COR-L47 (cell line): Measurements from ENCODE around the gene ST6GALNAC3.

Source experiments
- DNase-seq: peaks from one replicate; lab custom pipeline; 2025; lab: John Stamatoyannopoulos, UW

ST6GALNAC3 gene

DNA sequence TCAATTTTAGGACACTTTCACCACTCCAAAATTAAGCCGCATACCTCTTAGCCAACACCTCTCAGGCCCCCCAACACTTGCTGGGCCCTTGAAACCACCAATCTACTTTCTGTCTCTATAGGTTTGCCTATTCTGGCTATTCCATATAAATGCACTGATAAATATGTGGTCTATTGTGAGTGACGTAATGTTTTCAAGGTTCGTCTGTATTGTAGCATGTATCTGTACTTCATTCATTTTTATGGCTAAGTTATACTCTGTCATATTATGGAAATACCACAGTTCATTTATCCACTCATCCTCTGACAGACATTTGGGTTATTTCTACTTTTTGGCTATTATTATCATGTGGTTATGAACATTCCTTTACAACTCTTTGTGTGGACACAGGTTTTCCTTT is 432.8 kb downstream of the ST6GALNAC3 start:
- DNase-seq: no peak

GRCh38 chr1:76508871-76509270 is 434.3 kb downstream of the ST6GALNAC3 start:
- no peak for DNase-seq

DNA sequence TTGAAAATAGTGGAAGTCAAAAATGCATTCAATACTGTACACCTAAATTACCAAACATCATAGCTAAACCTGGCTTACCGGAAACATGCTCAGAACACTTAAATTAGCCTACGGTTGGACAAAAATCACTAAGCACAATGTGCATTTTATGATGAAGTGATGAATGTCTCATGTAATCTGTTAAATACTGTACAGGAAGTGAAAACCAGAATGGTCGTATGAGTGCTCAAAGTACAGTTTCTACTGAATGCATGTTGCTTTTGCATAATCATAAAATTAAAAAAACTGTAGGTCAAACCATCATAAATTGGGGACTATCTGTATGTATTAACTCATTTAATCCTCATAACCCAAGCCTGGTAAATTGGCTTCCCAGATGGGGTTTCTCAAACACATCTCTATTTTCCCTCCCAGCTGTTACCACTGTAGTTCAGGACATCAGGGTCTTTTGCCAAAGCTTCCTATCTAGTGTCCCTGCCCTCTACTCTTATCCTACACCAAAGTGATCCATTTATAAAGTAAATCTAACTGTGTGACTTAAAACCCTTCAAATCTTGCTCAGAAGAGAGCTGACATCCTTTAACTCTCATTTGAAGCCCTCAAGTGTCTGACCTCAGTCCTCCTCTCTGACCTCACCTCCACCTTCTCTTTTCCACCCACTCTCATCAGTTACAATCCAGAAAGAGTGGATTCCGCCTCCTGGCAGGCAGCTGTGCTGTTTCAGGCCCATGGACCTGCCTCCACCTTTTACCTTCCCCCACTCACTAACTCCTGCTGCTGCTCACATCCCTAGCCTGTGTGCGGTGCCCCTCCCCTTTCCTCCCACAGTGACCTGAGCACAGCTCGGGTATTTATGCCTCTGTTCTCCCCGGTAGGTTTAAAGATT is 436.4 kb downstream of the ST6GALNAC3 start:
- DNase-seq: no peak

DNA sequence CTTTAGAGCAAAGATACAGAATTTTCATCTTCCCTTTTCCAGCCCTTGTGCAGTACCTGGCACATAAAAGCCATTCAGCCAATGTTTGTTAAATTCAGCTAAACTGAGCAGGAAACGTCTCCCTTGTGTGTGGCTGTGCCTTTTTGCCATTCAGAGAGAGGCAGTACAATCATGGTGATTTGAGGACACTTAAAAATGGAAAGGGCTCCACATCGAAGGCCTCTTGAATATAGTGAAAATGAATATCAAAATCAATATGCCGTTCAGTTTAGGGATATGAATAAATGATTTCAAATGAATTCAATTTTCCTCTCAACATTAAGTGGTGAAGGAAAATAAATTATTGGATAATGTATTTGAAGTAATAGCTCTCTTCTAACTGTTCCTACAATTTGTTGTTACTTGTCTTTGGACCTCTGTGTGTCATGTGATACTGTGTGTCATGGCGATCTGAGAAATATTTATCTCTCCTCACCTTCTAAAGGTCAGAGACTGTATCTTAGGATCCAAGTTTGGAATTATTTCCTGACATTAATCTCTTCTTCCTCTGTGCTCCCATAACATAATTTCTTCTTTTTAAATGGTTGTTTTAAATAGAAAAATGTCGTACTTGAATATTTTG is 437.1 kb downstream of the ST6GALNAC3 start:
- no peak for DNase-seq

DNA sequence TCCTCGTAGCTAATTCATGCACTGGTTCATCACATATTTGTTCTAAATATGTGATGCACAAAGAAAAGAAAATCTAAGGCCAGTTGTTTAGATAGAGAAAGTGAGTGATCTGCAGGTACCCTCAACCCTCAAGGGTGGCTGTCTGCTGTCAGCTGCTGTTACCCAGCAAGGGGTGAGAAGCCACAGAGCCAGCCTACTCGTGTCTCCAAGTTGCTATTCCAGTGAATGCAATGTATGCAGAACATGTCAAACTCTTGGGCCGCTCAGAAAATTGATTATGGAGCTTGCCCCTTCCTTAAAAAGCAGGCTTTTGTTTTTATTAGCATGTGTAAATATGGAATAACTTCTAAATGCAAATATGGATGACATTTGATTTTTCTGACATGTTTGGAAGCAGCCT is 456.4 kb downstream of the ST6GALNAC3 start:
- DNase-seq: no peak

GRCh38 chr1:76541618-76542017 is 467.1 kb downstream of the ST6GALNAC3 start:
- no peak for DNase-seq

- DNase-seq: no peak
Observed at GRCh38 chr1:76542359-76542758, 467.8 kb downstream of the ST6GALNAC3 start.

- no peak for DNase-seq
Observed at GRCh38 chr1:76543495-76543894, 468.9 kb downstream of the ST6GALNAC3 start.

- no peak for DNase-seq
Observed at GRCh38 chr1:76546354-76546933, 471.9 kb downstream of the ST6GALNAC3 start.

DNA sequence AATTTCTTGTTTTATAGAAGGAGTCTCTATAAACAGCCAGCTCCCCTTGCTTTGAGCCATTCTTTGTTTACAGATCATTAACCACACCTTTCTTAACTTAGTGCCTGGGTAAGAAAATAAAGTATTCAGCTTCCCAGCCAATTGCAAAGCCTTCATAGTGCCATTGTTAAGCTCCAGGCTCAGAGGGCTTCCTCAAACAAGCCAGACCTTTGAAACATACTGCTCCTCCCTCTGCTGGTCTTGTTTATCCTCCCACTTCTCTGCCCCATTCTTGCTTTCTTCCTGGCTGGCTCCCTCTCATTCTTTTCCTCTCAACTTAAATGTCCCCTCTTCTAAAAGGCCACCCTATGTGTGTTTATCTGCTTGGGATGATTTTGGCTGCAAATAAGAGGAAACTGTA is 473.4 kb downstream of the ST6GALNAC3 start:
- peak; percentile 33 for DNase-seq

DNA sequence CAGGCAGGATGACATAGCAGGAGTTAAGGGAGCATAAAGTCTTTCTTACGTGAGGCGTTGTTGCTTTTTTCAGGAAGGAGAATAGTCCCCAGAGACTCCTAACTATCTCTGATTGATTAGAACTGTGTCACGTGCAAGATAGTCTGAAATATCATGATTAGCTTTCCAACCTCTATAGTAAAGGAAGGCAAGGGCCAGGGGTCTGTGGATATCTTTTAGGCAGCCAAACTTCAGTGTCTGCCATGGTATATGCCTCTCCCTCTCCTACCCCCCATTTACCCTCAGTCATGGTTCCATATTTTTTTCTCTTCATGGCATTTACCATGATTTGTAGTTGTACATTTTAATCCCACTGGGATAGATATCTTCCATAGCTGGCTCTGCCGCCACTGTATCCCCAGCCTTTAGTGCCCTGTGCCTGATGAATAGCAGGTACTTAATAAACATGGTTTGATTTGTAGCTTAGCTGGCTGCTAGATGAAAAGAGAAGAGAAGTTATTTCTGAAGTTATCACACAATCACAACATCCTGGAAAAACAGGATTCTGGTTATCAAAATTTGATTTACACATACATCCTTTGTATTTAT is 474.1 kb downstream of the ST6GALNAC3 start:
- DNase-seq: no peak

DNA sequence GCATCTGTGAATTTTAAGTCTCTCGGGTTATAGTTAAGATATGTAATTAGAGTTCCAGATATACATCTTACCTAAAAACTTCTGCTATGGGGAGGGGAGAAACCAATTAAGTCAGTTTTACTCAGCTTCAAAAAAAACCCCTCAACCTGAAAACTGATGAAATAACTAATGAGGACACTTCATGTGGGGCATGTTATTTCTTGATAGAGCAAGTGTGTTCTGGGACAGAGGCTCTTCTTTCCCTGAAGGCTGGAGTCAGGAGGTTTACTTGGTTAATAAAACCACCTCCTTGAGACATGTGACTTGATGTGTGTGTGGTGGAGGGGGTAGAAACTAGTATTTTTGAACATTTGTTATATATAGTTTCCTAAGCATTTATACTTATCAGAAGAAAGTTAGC is 479.7 kb downstream of the ST6GALNAC3 start:
- no peak for DNase-seq

- DNase-seq: no peak
Observed at GRCh38 chr1:76562292-76562691, 487.7 kb downstream of the ST6GALNAC3 start.

DNA sequence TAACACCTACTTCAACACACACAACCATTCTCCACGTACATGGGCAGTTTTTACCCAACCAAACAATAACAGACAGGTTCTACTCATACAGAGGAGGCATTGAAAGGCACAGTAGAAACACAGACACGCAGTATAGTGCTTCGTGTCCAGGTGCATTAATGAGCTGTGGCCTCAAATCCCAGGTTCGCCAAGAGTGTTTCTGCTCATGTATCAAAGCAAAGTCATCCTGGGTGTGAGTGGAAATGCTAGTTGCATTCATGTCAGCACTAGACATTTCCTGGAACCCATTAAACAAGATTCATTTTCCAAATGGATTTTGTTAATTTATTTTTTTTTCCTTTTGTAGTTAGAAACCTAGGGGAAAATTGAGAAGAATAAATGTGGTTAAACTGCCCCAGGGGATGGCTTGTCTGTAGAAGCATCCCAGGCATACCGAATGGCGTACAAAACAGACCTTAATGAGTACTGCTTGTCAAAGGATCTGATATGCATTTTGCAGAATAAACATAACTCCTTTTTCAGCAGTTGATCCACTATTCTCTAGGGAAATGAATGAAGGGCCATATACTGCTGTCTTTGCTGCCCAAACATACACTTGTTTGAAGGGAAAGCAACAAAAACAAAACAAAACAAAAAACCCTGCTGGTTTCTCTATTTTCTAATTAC is 494.2 kb downstream of the ST6GALNAC3 start:
- no peak for DNase-seq

DNA sequence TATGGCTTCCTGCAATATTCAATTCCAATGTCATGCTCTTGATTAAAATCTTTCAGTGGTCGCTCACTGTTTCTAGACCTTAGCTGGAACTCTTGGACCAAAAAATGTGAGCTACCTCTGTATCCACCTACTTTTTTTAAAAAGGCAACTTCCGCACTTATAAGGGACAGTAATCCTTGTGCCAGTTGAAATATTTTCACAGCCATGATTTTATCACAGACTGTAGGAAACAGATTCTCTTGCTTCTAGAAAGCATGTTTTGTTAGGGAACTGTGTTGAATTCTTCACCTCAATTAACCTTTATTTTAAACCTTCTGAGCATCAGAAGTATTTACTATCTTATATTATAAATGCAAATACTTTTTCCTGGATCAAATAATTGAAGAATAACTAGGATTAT is 496.7 kb downstream of the ST6GALNAC3 start:
- DNase-seq: no peak

- no peak for DNase-seq
Observed at GRCh38 chr1:76572229-76572628, 497.7 kb downstream of the ST6GALNAC3 start.

DNA sequence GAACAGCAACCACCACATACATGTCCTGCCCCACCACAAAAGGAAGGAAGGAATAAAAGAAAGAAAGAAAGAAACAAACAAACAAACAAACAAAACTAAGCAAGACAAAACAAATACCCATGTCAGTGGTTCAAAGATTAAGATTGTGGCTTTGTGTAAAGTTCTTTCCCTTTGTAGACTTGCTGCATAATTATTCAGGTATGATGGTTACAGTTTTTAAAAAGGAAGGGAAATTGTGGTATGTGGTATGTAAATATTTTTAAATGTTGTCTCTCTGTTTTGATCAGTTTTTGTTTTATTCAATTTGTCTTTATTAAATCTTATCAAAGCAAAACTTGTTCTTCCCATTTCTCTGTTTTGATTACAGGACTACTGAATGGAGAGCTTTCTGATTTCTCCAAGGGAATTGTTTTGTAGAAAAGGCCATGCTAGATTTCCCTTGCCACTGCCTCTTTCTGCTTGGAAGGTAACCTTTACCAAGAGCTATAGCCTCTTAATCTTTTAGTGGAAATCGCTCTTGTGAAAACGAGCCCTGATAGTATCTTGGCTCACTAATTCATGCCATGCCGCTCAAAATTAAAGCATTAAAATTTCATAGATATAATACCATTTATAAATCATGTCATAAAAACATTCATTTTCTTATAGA is 502.5 kb downstream of the ST6GALNAC3 start:
- DNase-seq: no peak

DNA sequence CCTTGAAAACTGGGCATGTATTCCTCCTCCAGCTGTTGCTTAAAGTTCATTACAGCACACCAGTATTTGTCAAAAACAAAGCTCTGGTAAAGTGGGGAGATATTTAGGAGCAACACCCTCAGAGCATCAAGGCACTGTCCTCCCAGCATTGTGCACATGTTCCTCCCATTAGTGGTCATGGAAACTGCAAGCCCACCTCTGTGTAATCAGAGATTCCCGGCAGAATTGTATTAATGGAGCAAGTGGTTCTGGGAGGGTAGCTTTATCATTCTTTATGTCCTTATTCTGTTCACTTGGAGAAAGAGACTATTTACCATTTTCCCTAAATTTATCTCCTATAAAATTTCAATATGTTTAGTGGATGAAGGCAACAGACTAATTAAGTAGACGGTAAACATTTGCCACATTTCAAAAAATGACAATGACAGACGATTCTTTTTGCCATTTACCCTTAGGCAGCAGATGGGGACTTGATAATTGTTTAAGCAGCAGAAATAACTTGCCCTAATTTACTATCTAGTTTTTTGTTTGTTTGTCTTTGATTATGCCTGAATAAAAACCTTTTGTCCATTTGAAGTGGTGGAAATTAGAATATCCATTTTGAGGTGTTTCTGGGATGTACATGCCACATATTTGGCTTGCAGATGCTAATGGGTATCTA is 503.1 kb downstream of the ST6GALNAC3 start:
- peak; percentile 60 for DNase-seq

GRCh38 chr1:76580206-76580605 is 505.7 kb downstream of the ST6GALNAC3 start:
- no peak for DNase-seq

DNA sequence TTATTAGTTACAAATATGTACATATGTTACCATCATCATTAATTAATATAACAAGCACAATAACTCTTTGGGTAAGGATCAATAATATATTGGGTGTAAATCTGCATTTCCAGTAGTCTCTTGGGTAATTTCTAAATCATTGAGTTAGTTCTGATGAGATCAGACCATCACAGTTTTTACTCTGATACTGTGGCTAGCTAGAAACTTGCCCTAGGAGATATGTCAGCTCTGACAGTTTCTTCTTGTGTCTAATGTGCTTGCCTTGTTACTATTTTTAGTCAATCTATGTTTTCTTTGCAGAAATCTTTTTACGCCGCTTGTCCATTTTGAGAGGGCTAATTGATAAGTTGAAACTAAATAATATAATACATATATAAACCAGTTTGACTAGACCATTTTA is 507.2 kb downstream of the ST6GALNAC3 start:
- no peak for DNase-seq

GRCh38 chr1:76583235-76583868 is 508.8 kb downstream of the ST6GALNAC3 start:
- DNase-seq: no peak
